ENCODE data around the gene SLC47A2. TPM values are rescaled to one million over a fixed set of nuclear protein-coding genes. Genes with fewer than 3 reads are reported as not detected.

SLC47A2 gene
- total RNA-seq, 4 donors from 2014 or later = not detected

- Histone ChIP-seq H3K27me3 (no peaks in the 10 kb centered on the region), H3K9me3 (no peaks in the 10 kb centered on the region), H3K4me3 (peak overlapping the region; percentile 33 to 67 (median 46)), H3K4me1 (peaks cover 0 to 24% (median 12%) of the 10 kb centered on the region in 4 donors), H3K27ac (peak overlapping the region; percentile 66 to 86 (median 72)), H3K36me3 (no peaks in the 10 kb centered on the region)
- peak; percentile 95 to 99 for DNase-seq (ENCODE audit: low spot score in 2 of 2)
- 21 to 22% methylated on average over 44 to 48 of the region's 50 CpGs for WGBS, 2 donors
- TF ChIP-seq POLR2A (IDR thresholded peaks at IDR 0.05) (no peak), EP300 (IDR thresholded peaks at IDR 0.05) (peak in 1 of 2 donors; percentile 59)
- TF ChIP-seq, protein P1, sequence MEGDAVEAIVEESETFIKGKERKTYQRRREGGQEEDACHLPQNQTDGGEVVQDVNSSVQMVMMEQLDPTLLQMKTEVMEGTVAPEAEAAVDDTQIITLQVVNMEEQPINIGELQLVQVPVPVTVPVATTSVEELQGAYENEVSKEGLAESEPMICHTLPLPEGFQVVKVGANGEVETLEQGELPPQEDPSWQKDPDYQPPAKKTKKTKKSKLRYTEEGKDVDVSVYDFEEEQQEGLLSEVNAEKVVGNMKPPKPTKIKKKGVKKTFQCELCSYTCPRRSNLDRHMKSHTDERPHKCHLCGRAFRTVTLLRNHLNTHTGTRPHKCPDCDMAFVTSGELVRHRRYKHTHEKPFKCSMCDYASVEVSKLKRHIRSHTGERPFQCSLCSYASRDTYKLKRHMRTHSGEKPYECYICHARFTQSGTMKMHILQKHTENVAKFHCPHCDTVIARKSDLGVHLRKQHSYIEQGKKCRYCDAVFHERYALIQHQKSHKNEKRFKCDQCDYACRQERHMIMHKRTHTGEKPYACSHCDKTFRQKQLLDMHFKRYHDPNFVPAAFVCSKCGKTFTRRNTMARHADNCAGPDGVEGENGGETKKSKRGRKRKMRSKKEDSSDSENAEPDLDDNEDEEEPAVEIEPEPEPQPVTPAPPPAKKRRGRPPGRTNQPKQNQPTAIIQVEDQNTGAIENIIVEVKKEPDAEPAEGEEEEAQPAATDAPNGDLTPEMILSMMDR (IDR thresholded peaks at IDR 0.05) = peak; percentile 90 to 99 (median 93)
These were observed 28.8 kb upstream of the SLC47A2 start for GRCh38 chr17:19744922-19745757.

- H3K9me3 ChIP-seq = no peaks in the 10 kb centered on the region
- H3K27me3 ChIP-seq = no peaks in the 10 kb centered on the region
- DNase-seq (ENCODE audit: low spot score in 2 of 2) = no peak
- peak overlapping the region; percentile 33 to 67 (median 46) for H3K4me3 ChIP-seq
- WGBS, 2 donors = 8% methylated on average over 26 of the region's 26 CpGs
- H3K27ac ChIP-seq = peak overlapping the region; percentile 66 to 86 (median 72)
- peaks cover 0 to 24% (median 12%) of the 10 kb centered on the region in 4 donors for H3K4me1 ChIP-seq
- no peaks in the 10 kb centered on the region for H3K36me3 ChIP-seq
- TF ChIP-seq EP300 (IDR thresholded peaks at IDR 0.05) = no peak
These were observed 28.1 kb upstream of the SLC47A2 start for GRCh38 chr17:19744492-19744891.

- no peak for DNase-seq (ENCODE audit: low spot score in 2 of 2)
- Histone ChIP-seq H3K4me1 (peaks cover 0 to 17% (median 11%) of the 10 kb centered on the region in 4 donors), H3K9me3 (no peaks in the 10 kb centered on the region), H3K36me3 (no peaks in the 10 kb centered on the region), H3K27me3 (no peaks in the 10 kb centered on the region), H3K4me3 (no peak overlapping the region), H3K27ac (peak overlapping the region in 2 of 4 donors; percentile 10 to 86)
- TF ChIP-seq EP300 (IDR thresholded peaks at IDR 0.05) (no peak), POLR2A (IDR thresholded peaks at IDR 0.05) (no peak)
- TF ChIP-seq, protein P1 (IDR thresholded peaks at IDR 0.05) = no peak
- WGBS, 2 donors = 90 to 94% methylated on average over 32 to 33 of the region's 34 CpGs
These were observed 27.0 kb upstream of the SLC47A2 start for GRCh38 chr17:19743101-19744100.

GRCh38 chr17:19742495-19742894 is 26.1 kb upstream of the SLC47A2 start:
- Histone ChIP-seq H3K4me1 (peaks cover 0 to 13% (median 8%) of the 10 kb centered on the region in 4 donors), H3K27ac (no peak overlapping the region), H3K4me3 (no peak overlapping the region), H3K27me3 (no peaks in the 10 kb centered on the region), H3K9me3 (no peaks in the 10 kb centered on the region), H3K36me3 (no peaks in the 10 kb centered on the region)
- TF ChIP-seq, protein P1 (IDR thresholded peaks at IDR 0.05) = no peak
- TF ChIP-seq POLR2A (IDR thresholded peaks at IDR 0.05) (no peak), EP300 (IDR thresholded peaks at IDR 0.05) (no peak)
- no peak for DNase-seq (ENCODE audit: low spot score in 2 of 2)
- 93 to 98% methylated on average over 6 to 10 of the region's 10 CpGs for WGBS, 2 donors

DNA sequence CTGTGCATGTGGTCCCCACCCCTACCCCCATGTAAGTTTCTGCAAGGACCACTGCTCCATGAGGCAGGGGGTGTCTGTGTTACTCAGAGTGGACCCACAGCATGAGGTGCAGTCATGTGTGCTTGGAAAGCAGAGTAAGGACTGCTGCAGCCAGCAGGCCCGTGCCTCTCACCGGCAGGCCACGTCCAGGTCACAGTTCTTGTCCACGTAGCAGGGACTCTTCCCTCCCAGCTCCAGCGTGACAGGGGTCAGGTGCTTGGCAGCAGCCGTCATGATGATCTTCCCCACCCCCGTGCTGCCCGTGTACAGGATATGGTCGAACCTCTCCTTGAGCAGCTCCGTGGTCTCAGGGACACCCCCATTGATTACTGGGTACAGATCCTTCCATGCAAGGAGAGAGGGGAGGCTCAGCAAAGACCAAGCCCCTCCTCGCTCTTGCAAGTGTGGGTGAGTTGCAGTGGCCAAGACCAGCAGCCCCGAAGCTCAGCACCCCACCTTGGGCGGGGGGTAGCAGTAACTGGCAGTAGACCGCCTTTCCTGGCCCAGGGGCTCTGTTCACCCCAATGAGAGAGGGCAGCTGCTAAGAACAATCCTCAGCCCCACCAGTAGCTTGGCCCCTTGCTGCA is 25.6 kb upstream of the SLC47A2 start:
- H3K4me3 ChIP-seq = no peak overlapping the region
- peaks cover 0 to 13% (median 8%) of the 10 kb centered on the region in 4 donors for H3K4me1 ChIP-seq
- no peak for DNase-seq (ENCODE audit: low spot score in 2 of 2)
- H3K9me3 ChIP-seq = no peaks in the 10 kb centered on the region
- H3K27me3 ChIP-seq = no peaks in the 10 kb centered on the region
- H3K27ac ChIP-seq = no peak overlapping the region
- WGBS, 2 donors = 72 to 80% methylated on average over 10 to 14 of the region's 14 CpGs
- no peaks in the 10 kb centered on the region for H3K36me3 ChIP-seq
- TF ChIP-seq EP300 (IDR thresholded peaks at IDR 0.05) = no peak
- TF ChIP-seq, protein P1 (IDR thresholded peaks at IDR 0.05) = no peak
- TF ChIP-seq POLR2A (IDR thresholded peaks at IDR 0.05) = no peak
